Liver (tissue), 9 donors: ENCODE measurements around the gene APBA1. TPM values are rescaled to one million over a fixed set of nuclear protein-coding genes. Genes with fewer than 3 reads are reported as not detected.
A peak's percentile ranks its signal among the peaks of the same experiment; 100 is the strongest.

ENCODE experiments used
- DNase-seq: peaks from one replicate; pipeline ENCODE4 v3.0.0-alpha.2; 2017; ENCODE audit warnings: low spot score
- H3K27ac ChIP-seq, 2 donors: one replicate each; pipeline ENCODE4 v1.7.0; 2013; ENCODE audit warnings: inconsistent platforms in 2 of 2, low read length in 2 of 2, control low read depth in 1 of 2, low read depth in 1 of 2, mild to moderate bottlenecking in 1 of 2
- H3K27me3 ChIP-seq, 4 donors: one replicate each; pipeline versions ENCODE4 v1.6.1 to v1.7.0; 2013; ENCODE audit warnings: low read length in 3 of 4, inconsistent platforms in 1 of 4, mild to moderate bottlenecking in 1 of 4, moderate library complexity in 1 of 4; ENCODE audit not compliant: control insufficient read depth in 4 of 4, insufficient read depth in 4 of 4
- H3K36me3 ChIP-seq, 4 donors: one replicate each; pipeline versions ENCODE4 v1.6.1 to v1.7.0; 2013; ENCODE audit warnings: low read length in 3 of 4, mild to moderate bottlenecking in 3 of 4, low read depth in 1 of 4, moderate library complexity in 1 of 4; ENCODE audit not compliant: control insufficient read depth in 4 of 4, insufficient read depth in 3 of 4
- H3K4me1 ChIP-seq, 4 donors: one replicate each; pipeline versions ENCODE4 v1.6.1 to v1.7.0; 2013; ENCODE audit warnings: low read length in 3 of 4, mild to moderate bottlenecking in 3 of 4, moderate library complexity in 1 of 4; ENCODE audit not compliant: control insufficient read depth in 4 of 4, insufficient read depth in 4 of 4
- H3K4me3 ChIP-seq, 3 donors: one replicate each; pipeline versions ENCODE4 v1.6.1 to v1.7.0; 2013; ENCODE audit warnings: low read length in 3 of 3, control low read depth in 1 of 3, low read depth in 1 of 3, mild to moderate bottlenecking in 1 of 3
- H3K9ac ChIP-seq, 2 donors: one replicate each; pipeline ENCODE4 v1.7.0; 2013; ENCODE audit warnings: low read length in 2 of 2, mild to moderate bottlenecking in 2 of 2, moderate library complexity in 2 of 2, control low read depth in 1 of 2, low read depth in 1 of 2
- H3K9me3 ChIP-seq, 4 donors: one replicate each; pipeline versions ENCODE4 v1.6.1 to v1.7.0; 2013; ENCODE audit warnings: low read length in 3 of 4; ENCODE audit not compliant: control insufficient read depth in 4 of 4
- ATF3 ChIP-seq: IDR thresholded peaks from 2 replicates; pipeline ENCODE4 v1.6.1; 2016; ENCODE audit warnings: antibody characterized with exemption
- EGR1 ChIP-seq, 2 donors: IDR thresholded peaks; 2 replicates each; pipeline ENCODE4 v1.6.1; 2016 to 2018; ENCODE audit warnings: antibody characterized with exemption in 2 of 2, low read depth in 2 of 2
- FOXA1 ChIP-seq: IDR thresholded peaks from 2 replicates; pipeline ENCODE4 v1.6.1; 2016; ENCODE audit warnings: antibody characterized with exemption
- HNF4A ChIP-seq, 2 donors: conservative IDR thresholded peaks; 2 replicates each; pipeline ENCODE4 v1.6.1; 2016; ENCODE audit warnings: antibody characterized with exemption in 2 of 2, mild to moderate bottlenecking in 2 of 2
- HNF4G ChIP-seq: IDR thresholded peaks from 2 replicates; pipeline ENCODE4 v1.6.1; 2016; ENCODE audit warnings: antibody characterized with exemption
- MAX ChIP-seq: IDR thresholded peaks from 2 replicates; pipeline ENCODE4 v1.6.1; 2016; ENCODE audit warnings: antibody characterized with exemption
- NR2F2 ChIP-seq: IDR thresholded peaks from 2 replicates; pipeline ENCODE4 v1.6.1; 2016; ENCODE audit warnings: antibody characterized with exemption
- RAD21 ChIP-seq, 2 donors: IDR thresholded peaks; 2 replicates each; pipeline ENCODE4 v1.6.1; 2016; ENCODE audit warnings: antibody characterized with exemption in 2 of 2, mild to moderate bottlenecking in 2 of 2
- REST ChIP-seq: IDR thresholded peaks from 2 replicates; pipeline ENCODE4 v1.6.1; 2016; ENCODE audit warnings: antibody characterized with exemption, mild to moderate bottlenecking
- RXRA ChIP-seq, 2 donors: IDR thresholded peaks; 2 replicates each; pipeline ENCODE4 v1.6.1; 2017 to 2018; ENCODE audit warnings: antibody characterized with exemption in 2 of 2, mild to moderate bottlenecking in 1 of 2
- SP1 ChIP-seq: IDR thresholded peaks from 2 replicates; pipeline ENCODE4 v1.6.1; 2018; ENCODE audit warnings: antibody characterized with exemption, mild to moderate bottlenecking
- YY1 ChIP-seq: IDR thresholded peaks from 2 replicates; pipeline ENCODE4 v1.6.1; 2016; ENCODE audit warnings: antibody characterized with exemption, mild to moderate bottlenecking
- ZBTB33 ChIP-seq: IDR thresholded peaks from 2 replicates; pipeline ENCODE4 v1.6.1; 2016; ENCODE audit warnings: antibody characterized with exemption
- WGBS: extraction: QIAGEN DNeasy Blood & Tissue Kit; methylation state at CpG from one replicate; pipeline ENCODE4 v1.1.7; 2013; 5-methylcytosine and 5-hydroxymethylcytosine counted together
- polyA plus RNA-seq, 2 donors: library from polyadenylated mRNA; stranded (reverse) in 1 of 2; unstranded in 1 of 2; fragments of 200-250 nt in 1 of 2; fragments of >200 nt in 1 of 2; fragmentation: Nextera tagmentation in 1 of 2; extraction: Ambion mirVana in 1 of 2; gene quantifications; one replicate each; pipeline versions ENCODE4 v1.2.1 to v1.2.3, GENCODE V29; 2013 to 2015
- total RNA-seq, 2 donors: library from RNA; depleted of rRNA; stranded (reverse); fragments of >200 nt; gene quantifications; one replicate each; pipeline ENCODE4 v1.2.3, GENCODE V29; 2014
- donor health status: healthy.
- donor health status: healthy.
- donor health status: healthy.
- donor health status: healthy.
- donor health status: healthy.

APBA1 gene
- total and polyA plus RNA-seq, 4 donors: 2.8 to 19.0 (median 6.1) TPM

- Histone ChIP-seq H3K4me1 (peaks cover 0 to 29% (median 11%) of the 10 kb centered on the region in 4 donors), H3K36me3 (no peaks in the 10 kb centered on the region), H3K4me3 (no peak overlapping the region), H3K9ac (no peak overlapping the region), H3K27me3 (no peaks in the 10 kb centered on the region), H3K9me3 (no peaks in the 10 kb centered on the region), H3K27ac (peak overlapping the region; percentile 51 to 84)
- TF ChIP-seq REST (peak; percentile 53), HNF4A (conservative IDR thresholded peaks at IDR 0.05) (peak; percentile 42 to 49), MAX (peak; percentile 39), YY1 (peak; percentile 68), ATF3 (no peak), SP1 (peak; percentile 32), NR2F2 (no peak), RAD21 (IDR thresholded peaks at IDR 0.05) (peak in 1 of 2 donors; percentile 40), RXRA (IDR thresholded peaks at IDR 0.05) (peak; percentile 13 to 30)
- WGBS: 26% methylated on average over 2 of the region's 2 CpGs
- no peak for DNase-seq
These were observed 11.9 kb downstream of the APBA1 start for GRCh38 chr9:69660304-69660703.

GRCh38 chr9:69658987-69659675, 13.0 kb downstream of the APBA1 start:
- Histone ChIP-seq H3K4me1 (peaks cover 0 to 29% (median 11%) of the 10 kb centered on the region in 4 donors), H3K36me3 (no peaks in the 10 kb centered on the region), H3K9me3 (no peaks in the 10 kb centered on the region), H3K27me3 (no peaks in the 10 kb centered on the region), H3K27ac (peak overlapping the region; percentile 80 to 84), H3K4me3 (no peak overlapping the region), H3K9ac (no peak overlapping the region)
- DNase-seq: no peak
- 92% methylated on average over 3 of the region's 3 CpGs for WGBS
- TF ChIP-seq NR2F2 (no peak), FOXA1 (no peak), RAD21 (IDR thresholded peaks at IDR 0.05) (no peak), SP1 (no peak)

- Histone ChIP-seq H3K36me3 (no peaks in the 10 kb centered on the region), H3K27me3 (no peaks in the 10 kb centered on the region), H3K9me3 (no peaks in the 10 kb centered on the region), H3K9ac (peak overlapping the region in 1 of 2 donors; percentile 62), H3K4me3 (no peak overlapping the region), H3K27ac (peak overlapping the region; percentile 84 to 89), H3K4me1 (peaks cover 0 to 43% (median 13%) of the 10 kb centered on the region in 4 donors)
- no peak for DNase-seq
- TF ChIP-seq REST (peak; percentile 63), RAD21 (IDR thresholded peaks at IDR 0.05) (peak; percentile 56 to 62), YY1 (peak; percentile 84), MAX (peak; percentile 92), NR2F2 (peak; percentile 32), SP1 (peak; percentile 95), ATF3 (peak; percentile 88), EGR1 (IDR thresholded peaks at IDR 0.05; ENCODE audit: low read depth in 2 of 2) (peak in 1 of 2 donors; percentile 80), RXRA (IDR thresholded peaks at IDR 0.05) (peak; percentile 97 to 99), ZBTB33 (peak; percentile 78), HNF4A (conservative IDR thresholded peaks at IDR 0.05) (peak; percentile 97 to 98), HNF4G (peak; percentile 87)
These were observed 14.9 kb downstream of the APBA1 start for GRCh38 chr9:69657269-69657668.
